H1 (cell line): Measurements from ENCODE around the gene SDF2L1. TPM values are rescaled to one million over a fixed set of nuclear protein-coding genes. Genes with fewer than 3 reads are reported as not detected.

Experiments
- CTCF ChIA-PET: fragments of 300-600 bp; sonication (Branson Sonifier 250); formaldehyde crosslinking; loops from one replicate; lab custom pipeline; 2021; ENCODE audit not compliant: partially characterized antibody; lab: Charles Lee
- POLR2A ChIA-PET: fragments of 300-600 bp; sonication (Branson Sonifier 250); formaldehyde crosslinking; loops from one replicate; lab custom pipeline; 2021; ENCODE audit warnings: inconsistent platforms; ENCODE audit not compliant: partially characterized antibody; lab: Charles Lee
- DNase-seq, 2 experiments: peaks; one replicate each; pipeline versions ENCODE4 v3.0.0 to v3.0.0-alpha.2; 2010 to 2022; ENCODE audit warnings: low spot score in 2 of 2, low read depth in 1 of 2, mixed read lengths in 1 of 2
- FAIRE-seq: peaks from 2 replicates; lab custom pipeline; 2011; peaks lifted over from hg19 to GRCh38; lab: Jason Lieb, UNC
- H2AFZ ChIP-seq: 2 replicates; pipeline ENCODE4 v1.8.1; 2012; ENCODE audit warnings: low read length, inconsistent platforms
- H2AK5ac ChIP-seq: 2 replicates; pipeline ENCODE4 v1.6.1; 2013; ENCODE audit warnings: low read depth, low read length
- H2BK120ac ChIP-seq: replicated peaks from 2 replicates; pipeline ENCODE3; 2013; ENCODE audit warnings: low read depth, low read length, inconsistent platforms
- H2BK12ac ChIP-seq: 2 replicates; pipeline ENCODE4 v1.6.1; 2013; ENCODE audit warnings: low read depth, low read length
- H2BK15ac ChIP-seq: 2 replicates; pipeline ENCODE4 v1.6.1; 2013; ENCODE audit warnings: low read length
- H2BK20ac ChIP-seq: 2 replicates; pipeline ENCODE4 v1.6.1; 2013; ENCODE audit warnings: low read length
- H2BK5ac ChIP-seq: 2 replicates; pipeline ENCODE4 v1.6.1; 2013; ENCODE audit warnings: low read depth, low read length
- H3K14ac ChIP-seq: 2 replicates; pipeline ENCODE4 v1.6.1; 2013; ENCODE audit warnings: inconsistent platforms; ENCODE audit not compliant: insufficient read length
- H3K18ac ChIP-seq: 2 replicates; pipeline ENCODE4 v1.6.1; 2013; ENCODE audit warnings: low read length; ENCODE audit errors: extremely low read depth
- H3K23ac ChIP-seq: 2 replicates; pipeline ENCODE4 v1.6.1; 2013; ENCODE audit warnings: inconsistent platforms; ENCODE audit not compliant: insufficient read length
- H3K23me2 ChIP-seq: 2 replicates; pipeline ENCODE4 v1.6.1; 2013; ENCODE audit warnings: low read depth, low read length
- H3K27ac ChIP-seq: 2 replicates; pipeline ENCODE4 v1.6.1; 2011; ENCODE audit warnings: low read depth, low read length, inconsistent platforms
- H3K27me3 ChIP-seq, 4 experiments: replicated peaks in 1 of 4; 1 replicate in 1 of 4; 2 replicates in 3 of 4; pipeline versions ENCODE4 v1.6.1 to v1.8.1; 2011 to 2013; ENCODE audit warnings: low read length in 3 of 4, mild to moderate bottlenecking in 3 of 4, inconsistent platforms in 2 of 4, mixed read lengths in 2 of 4, moderate library complexity in 1 of 4; ENCODE audit not compliant: control insufficient read depth in 3 of 4, insufficient read depth in 3 of 4; ENCODE audit errors: extremely low read depth in 1 of 4
- H3K36me3 ChIP-seq, 4 experiments: 2 replicates each; pipeline versions ENCODE4 v1.6.1 to v1.8.1; 2011 to 2013; ENCODE audit warnings: mild to moderate bottlenecking in 4 of 4, low read length in 3 of 4, moderate library complexity in 2 of 4, control low read depth in 1 of 4, inconsistent platforms in 1 of 4; ENCODE audit not compliant: insufficient read depth in 4 of 4, control insufficient read depth in 2 of 4
- H3K4ac ChIP-seq: replicated peaks from 2 replicates; pipeline ENCODE3; 2013; ENCODE audit warnings: low read length, low read depth, mixed read lengths, inconsistent platforms; ENCODE audit not compliant: insufficient read length
- H3K4me1 ChIP-seq, 4 experiments: replicated peaks in 1 of 4; 1 replicate in 1 of 4; 2 replicates in 3 of 4; pipeline versions ENCODE4 v1.6.1 to v1.8.1; 2011 to 2013; ENCODE audit warnings: low read length in 3 of 4, inconsistent platforms in 2 of 4, mixed read lengths in 1 of 4; ENCODE audit not compliant: insufficient read depth in 4 of 4, control insufficient read depth in 3 of 4
- H3K4me2 ChIP-seq, 2 experiments: 2 replicates each; pipeline versions ENCODE4 v1.6.1 to v1.8.1; 2011 to 2013; ENCODE audit warnings: low read depth in 2 of 2, low read length in 2 of 2, control low read depth in 1 of 2, inconsistent platforms in 1 of 2, mild to moderate bottlenecking in 1 of 2; ENCODE audit not compliant: insufficient read depth in 1 of 2
- H3K4me3 ChIP-seq, 4 experiments: fragments of 200-600, 300-600 bp in 1 of 4; sonication (generic), shearing (Covaris generic), sonication (Bioruptor Twin) in 1 of 4; 2 replicates each; pipeline versions ENCODE4 v1.5.1 to v1.8.1; 2011 to 2016; ENCODE audit warnings: low read length in 4 of 4, low read depth in 3 of 4, control low read depth in 2 of 4, inconsistent platforms in 2 of 4, mild to moderate bottlenecking in 2 of 4, mixed read lengths in 1 of 4, moderate library complexity in 1 of 4; ENCODE audit not compliant: insufficient read depth in 2 of 4; ENCODE audit errors: extremely low read depth in 1 of 4
- H3K56ac ChIP-seq: replicated peaks from 2 replicates; pipeline ENCODE3; 2013; ENCODE audit warnings: low read depth, mild to moderate bottlenecking, mixed read lengths, low read length, inconsistent platforms; ENCODE audit not compliant: insufficient read length
- H3K79me1 ChIP-seq: 2 replicates; pipeline ENCODE4 v1.6.1; 2013; ENCODE audit warnings: low read depth, low read length, control low read depth
- H3K79me2 ChIP-seq, 2 experiments: 2 replicates each; pipeline versions ENCODE4 v1.6.1 to v1.8.1; 2012 to 2013; ENCODE audit warnings: low read length in 2 of 2, mild to moderate bottlenecking in 2 of 2, inconsistent platforms in 1 of 2; ENCODE audit not compliant: insufficient read depth in 2 of 2, control insufficient read depth in 1 of 2
- H3K9ac ChIP-seq, 4 experiments: replicated peaks in 1 of 4; 1 replicate in 1 of 4; 2 replicates in 3 of 4; pipeline versions ENCODE4 v1.6.1 to v1.8.1; 2011 to 2013; ENCODE audit warnings: low read depth in 3 of 4, low read length in 3 of 4, control low read depth in 2 of 4, mild to moderate bottlenecking in 2 of 4, moderate library complexity in 2 of 4, inconsistent platforms in 1 of 4; ENCODE audit errors: extremely low read depth in 1 of 4
- H3K9me3 ChIP-seq, 2 experiments: 2 replicates each; pipeline versions ENCODE4 v1.6.1 to v1.8.1; 2012 to 2013; ENCODE audit warnings: mild to moderate bottlenecking in 2 of 2, moderate library complexity in 2 of 2, control low read depth in 1 of 2, inconsistent platforms in 1 of 2, low read depth in 1 of 2, low read length in 1 of 2, mixed read lengths in 1 of 2; ENCODE audit not compliant: insufficient read depth in 2 of 2
- H4K20me1 ChIP-seq, 2 experiments: replicated peaks in 1 of 2; 2 replicates each; pipeline versions ENCODE3 to v1.8.1; 2011 to 2013; ENCODE audit warnings: inconsistent platforms in 2 of 2, low read length in 2 of 2, mild to moderate bottlenecking in 1 of 2; ENCODE audit not compliant: insufficient read depth in 2 of 2, control insufficient read depth in 1 of 2
- H4K5ac ChIP-seq: 2 replicates; pipeline ENCODE4 v1.6.1; 2013; ENCODE audit warnings: low read length, low read depth, mixed read lengths, inconsistent platforms; ENCODE audit not compliant: insufficient read length
- H4K8ac ChIP-seq: 2 replicates; pipeline ENCODE4 v1.8.0; 2013; ENCODE audit warnings: mild to moderate bottlenecking, moderate library complexity, low read length, inconsistent platforms; ENCODE audit not compliant: insufficient read depth; ENCODE audit errors: extremely low read depth
- H4K91ac ChIP-seq: replicated peaks from 2 replicates; pipeline ENCODE3; 2013; ENCODE audit warnings: low read length, mixed read lengths, inconsistent platforms; ENCODE audit not compliant: insufficient read length
- RAD21 ChIP-seq, 2 experiments: IDR thresholded peaks in 1 of 2; conservative IDR thresholded peaks in 1 of 2; 2 replicates each; pipeline ENCODE4 v1.6.1; 2011; ENCODE audit warnings: low read depth in 2 of 2, low read length in 2 of 2, improper control_type of control experiment in 1 of 2, inconsistent platforms in 1 of 2, mild to moderate bottlenecking in 1 of 2, moderate library complexity in 1 of 2
- TAF1 ChIP-seq: IDR thresholded peaks from 2 replicates; pipeline ENCODE4 v1.6.1; 2011; ENCODE audit warnings: mild to moderate bottlenecking, low read depth, low read length
- YY1 ChIP-seq: IDR thresholded peaks from 2 replicates; pipeline ENCODE4 v1.6.1; 2011; ENCODE audit warnings: low read depth, mild to moderate bottlenecking, low read length
- WGBS, 2 experiments: shearing (Covaris generic) in 1 of 2; methylation state at CpG; one replicate each; pipeline versions ENCODE4 v1.1.6 to v1.1.7; 2013 to 2015; ENCODE audit warnings: low lambda C conversion rate in 2 of 2, mixed read lengths in 2 of 2, inconsistent platforms in 1 of 2, low coverage in 1 of 2, missing lambda C conversion rate in 1 of 2; ENCODE audit not compliant: insufficient replicate concordance in 2 of 2, insufficient coverage in 1 of 2, insufficient read length in 1 of 2; ENCODE audit errors: extremely low coverage in 1 of 2, missing lambda C conversion rate in 1 of 2; 5-methylcytosine and 5-hydroxymethylcytosine counted together
- polyA plus RNA-seq, 7 experiments: library from polyadenylated mRNA; depleted of rRNA in 3 of 7; stranded (reverse) in 5 of 7; unstranded in 2 of 7; fragments of >200 nt in 5 of 7; fragments of 200-250 nt in 2 of 7; gene quantifications; 1 replicate in 5 of 7; 2 replicates in 1 of 7; 4 replicates in 1 of 7; pipeline versions ENCODE4 v1.2.1 to v1.2.3, GENCODE V29; 2011 to 2013; ENCODE audit warnings: missing spikeins in 2 of 7, mixed read lengths in 2 of 7
- total RNA-seq: library from RNA; stranded (reverse); fragmentation: NEBNext Ultra II Directional; extraction: Animal tissue kit (Norgen Biotek cat#: 25700); gene quantifications from 2 replicates; pipeline ENCODE4 v1.2.1, GENCODE V29; 2021

SDF2L1 gene
- total and polyA plus RNA-seq, 2 of the 8 experiments (the other 6 are each of a cell fraction or from before 2014, with no cell fraction given), result 51.1 to 59.6 TPM

- Histone ChIP-seq H3K9ac (no peak overlapping the region), H3K27me3 (no peaks in the 10 kb centered on the region), H3K4ac (no peak overlapping the region), H3K4me1 (no peaks in the 10 kb centered on the region), H3K4me2 (no peak overlapping the region), H3K14ac (no peak overlapping the region)
- TF ChIP-seq TAF1 (no peak), YY1 (no peak), RAD21 (IDR thresholded peaks at IDR 0.05 in 1 of 2, conservative IDR thresholded peaks at IDR 0.05 in 1 of 2; ENCODE audit: low read depth in 2 of 2, low read length in 2 of 2) (no peak)
- TF ChIP-seq, all 59 proteins: peak for 0
- H2BK20ac ChIP-seq, result no peak overlapping the region
- no peaks in the 10 kb centered on the region for H3K79me1 ChIP-seq
- no peak for DNase-seq
- POLR2A ChIA-PET, result interaction anchor here (0.7 to 2.7 kb wide), 2 partner anchors 13 to 30 kb away, joined by 3 to 11 read pairs; no protein-coding TSS in a partner anchor
- no peak overlapping the region for H2BK12ac ChIP-seq
- no peak overlapping the region for H3K27ac ChIP-seq
- H4K91ac ChIP-seq, result no peak overlapping the region
- peaks cover 0 to 5% (median 0%) of the 10 kb centered on the region in 4 experiments; a peak in 5 of 8 replicates for H3K36me3 ChIP-seq
- no peaks in the 10 kb centered on the region for H3K9me3 ChIP-seq
- no peak overlapping the region for H3K23ac ChIP-seq
- no peak overlapping the region for H3K56ac ChIP-seq
- no peak overlapping the region for H2AFZ ChIP-seq
- H2BK15ac ChIP-seq, result no peak overlapping the region
- peaks cover 0 to 3% of the 10 kb centered on the region in 2 experiments for H4K20me1 ChIP-seq
- 0 out of 2 replicates have a peak, but pooled peaks cover 2% of the 10 kb centered on the region for H3K23me2 ChIP-seq
- H4K8ac ChIP-seq, result no peak overlapping the region
- H4K5ac ChIP-seq, result no peak overlapping the region
- no peak overlapping the region for H2BK5ac ChIP-seq
- CTCF ChIA-PET, result no interaction called here
- no peaks in the 10 kb centered on the region for H3K79me2 ChIP-seq
- H2AK5ac ChIP-seq, result no peak overlapping the region
- no peak overlapping the region for H3K4me3 ChIP-seq
- H2BK120ac ChIP-seq, result no peak overlapping the region
- 81% methylated on average over 9 of the region's 11 CpGs; no CpG with 5 or more reads in 1 of the 2 experiments for WGBS, 2 experiments
- no peak overlapping the region for H3K18ac ChIP-seq
- no peak for FAIRE-seq
Measured at GRCh38 chr22:21687685-21688259, 45.7 kb downstream of the SDF2L1 start.
